Prostate gland (tissue), 2 donors: ENCODE measurements around the gene SLFN12L.

ENCODE experiments used
- POLR2A ChIP-seq: fragments of 450-650 bp; IDR thresholded peaks from one replicate; pipeline ENCODE4 v1.6.1; 2016; ENCODE audit warnings: antibody characterized with exemption, mild to moderate bottlenecking
- POLR2AphosphoS5 ChIP-seq: sonication (generic); formaldehyde crosslinking; IDR thresholded peaks from one replicate; pipeline ENCODE4 v1.6.1; 2017; ENCODE audit warnings: antibody characterized with exemption
- TF ChIP-seq, protein P1 (sequence below), 4 experiments: fragments of 200-600 bp in 2 of 4; fragments of 450-650 bp in 2 of 4; sonication (generic) in 2 of 4; IDR thresholded peaks; 1 replicate in 3 of 4; 2 replicates in 1 of 4; pipeline ENCODE4 v1.5.1; 2016 to 2019; ENCODE audit warnings: antibody characterized with exemption in 4 of 4, mild to moderate bottlenecking in 2 of 4, moderate library complexity in 2 of 4

DNA sequence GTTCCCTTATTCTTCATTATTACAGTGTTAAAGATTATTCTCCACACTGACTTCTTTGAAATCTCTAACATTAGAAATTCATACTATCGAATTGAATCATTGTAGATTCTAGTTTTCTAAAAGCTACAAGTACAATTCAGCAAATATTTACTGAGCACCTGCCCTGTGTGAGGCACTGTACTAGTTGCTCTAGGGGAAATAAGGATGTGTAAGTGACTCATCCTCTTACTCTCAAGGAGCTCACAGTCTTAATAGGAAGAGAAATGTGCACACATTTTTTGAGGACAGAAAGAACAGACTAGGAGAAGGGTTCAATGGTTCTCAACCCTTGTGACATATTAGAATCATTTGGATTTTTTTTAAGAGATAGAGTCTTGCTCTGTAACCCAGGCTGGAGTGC, 7.7 kb upstream of the SLFN12L start:
- TF ChIP-seq POLR2A, result no peak
- TF ChIP-seq, protein P1, sequence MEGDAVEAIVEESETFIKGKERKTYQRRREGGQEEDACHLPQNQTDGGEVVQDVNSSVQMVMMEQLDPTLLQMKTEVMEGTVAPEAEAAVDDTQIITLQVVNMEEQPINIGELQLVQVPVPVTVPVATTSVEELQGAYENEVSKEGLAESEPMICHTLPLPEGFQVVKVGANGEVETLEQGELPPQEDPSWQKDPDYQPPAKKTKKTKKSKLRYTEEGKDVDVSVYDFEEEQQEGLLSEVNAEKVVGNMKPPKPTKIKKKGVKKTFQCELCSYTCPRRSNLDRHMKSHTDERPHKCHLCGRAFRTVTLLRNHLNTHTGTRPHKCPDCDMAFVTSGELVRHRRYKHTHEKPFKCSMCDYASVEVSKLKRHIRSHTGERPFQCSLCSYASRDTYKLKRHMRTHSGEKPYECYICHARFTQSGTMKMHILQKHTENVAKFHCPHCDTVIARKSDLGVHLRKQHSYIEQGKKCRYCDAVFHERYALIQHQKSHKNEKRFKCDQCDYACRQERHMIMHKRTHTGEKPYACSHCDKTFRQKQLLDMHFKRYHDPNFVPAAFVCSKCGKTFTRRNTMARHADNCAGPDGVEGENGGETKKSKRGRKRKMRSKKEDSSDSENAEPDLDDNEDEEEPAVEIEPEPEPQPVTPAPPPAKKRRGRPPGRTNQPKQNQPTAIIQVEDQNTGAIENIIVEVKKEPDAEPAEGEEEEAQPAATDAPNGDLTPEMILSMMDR (IDR thresholded peaks at IDR 0.05), result no peak
- no peak for TF ChIP-seq POLR2AphosphoS5
